MM.1S (cell line): ENCODE measurements around the gene IFT122.

Source experiments
- CTCF ChIP-seq: fragments of 300-600 bp; sonication (generic); IDR thresholded peaks from 2 replicates; pipeline ENCODE4 v1.5.1; 2016; ENCODE audit warnings: antibody characterized with exemption, low read length, mixed read lengths
- EZH2phosphoT487 ChIP-seq: fragments of 300-600 bp; sonication (generic); IDR thresholded peaks from 2 replicates; pipeline ENCODE4 v1.6.1; 2018; ENCODE audit warnings: antibody characterized with exemption, low read length

GRCh38 chr3:129482721-129483120 lies 42.7 kb downstream of the IFT122 start:
- TF ChIP-seq CTCF: peak; percentile 15; the same call in 1 of the 2 replicates
- TF ChIP-seq EZH2phosphoT487: no peak
